Left lung (tissue), 10 donors: Measurements from ENCODE around the gene NSD1. TPM values are rescaled to one million over a fixed set of nuclear protein-coding genes. Genes with fewer than 3 reads are reported as not detected.
"Not testable (repeated sequence)": the region's sequence is repeated elsewhere in the genome, so short reads cannot be mapped to it uniquely, and the experiment has no call there.

Source experiments
- ATAC-seq: fragments of 200-7000 bp; cut with Tn5 transposase; one replicate; pipeline ENCODE4 v1.9.1; 2020; ENCODE audit warnings: moderate library complexity
- DNase-seq, 4 donors: peaks; one replicate each; pipeline ENCODE4 v3.0.0-alpha.2; 2013 to 2020
- H3K27ac ChIP-seq, 2 donors: fragments of 200-600 bp; sonication (generic) in 1 of 2; one replicate each; pipeline versions ENCODE4 v1.5.0 to v1.8.0; 2020 to 2021
- H3K27me3 ChIP-seq, 2 donors: fragments of 200-600 bp; sonication (generic) in 1 of 2; one replicate each; pipeline versions ENCODE4 v1.5.0 to v1.8.0; 2020 to 2021
- H3K36me3 ChIP-seq, 2 donors: fragments of 200-600 bp; sonication (generic) in 1 of 2; one replicate each; pipeline versions ENCODE4 v1.5.0 to v1.8.0; 2020 to 2021
- H3K4me1 ChIP-seq, 2 donors: fragments of 200-600 bp; one replicate each; pipeline ENCODE4 v1.8.0; 2021
- H3K4me3 ChIP-seq, 2 donors: fragments of 200-600 bp; sonication (generic) in 1 of 2; one replicate each; pipeline versions ENCODE4 v1.5.0 to v1.8.0; 2020 to 2021; ENCODE audit warnings: mild to moderate bottlenecking in 1 of 2
- H3K9me3 ChIP-seq, 2 donors: fragments of 200-600 bp; sonication (generic) in 1 of 2; one replicate each; pipeline versions ENCODE4 v1.5.0 to v1.8.0; 2020 to 2021
- intact Hi-C, 2 donors: fragments of 100-400 bp; cut with DNase I; formaldehyde crosslinking; loops; one replicate each; pipeline versions ENCODE4 v1.11.2 to v1.14.2; 2022
- polyA plus RNA-seq, 6 donors: library from polyadenylated mRNA; unstranded; fragments of 120-200 nt; gene quantifications; one replicate each; pipeline ENCODE4 v1.2.1, GENCODE V29; 2013; ENCODE audit not compliant: insufficient read length in 6 of 6
- total RNA-seq, 2 donors: library from RNA; stranded (reverse); fragmentation: NEBNext Ultra II Directional; extraction: Animal tissue kit (Norgen Biotek cat#: 25700); gene quantifications; one replicate each; pipeline ENCODE4 v1.2.1, GENCODE V29; 2021
- TF ChIP-seq, protein P1 (sequence below), 2 donors: fragments of 200-600 bp; sonication (generic) in 1 of 2; IDR thresholded peaks; one replicate each; pipeline versions ENCODE4 v1.5.0 to v1.8.0; 2021; ENCODE audit warnings: antibody characterized with exemption in 2 of 2
- donor health status: DM: no; HTN: yes; CAD: no.
- donor health status: DM: no; HTN: no; CAD: no.

NSD1 gene
- total and polyA plus RNA-seq, 8 donors: 45.8 to 79.7 (median 54.1) TPM

DNA sequence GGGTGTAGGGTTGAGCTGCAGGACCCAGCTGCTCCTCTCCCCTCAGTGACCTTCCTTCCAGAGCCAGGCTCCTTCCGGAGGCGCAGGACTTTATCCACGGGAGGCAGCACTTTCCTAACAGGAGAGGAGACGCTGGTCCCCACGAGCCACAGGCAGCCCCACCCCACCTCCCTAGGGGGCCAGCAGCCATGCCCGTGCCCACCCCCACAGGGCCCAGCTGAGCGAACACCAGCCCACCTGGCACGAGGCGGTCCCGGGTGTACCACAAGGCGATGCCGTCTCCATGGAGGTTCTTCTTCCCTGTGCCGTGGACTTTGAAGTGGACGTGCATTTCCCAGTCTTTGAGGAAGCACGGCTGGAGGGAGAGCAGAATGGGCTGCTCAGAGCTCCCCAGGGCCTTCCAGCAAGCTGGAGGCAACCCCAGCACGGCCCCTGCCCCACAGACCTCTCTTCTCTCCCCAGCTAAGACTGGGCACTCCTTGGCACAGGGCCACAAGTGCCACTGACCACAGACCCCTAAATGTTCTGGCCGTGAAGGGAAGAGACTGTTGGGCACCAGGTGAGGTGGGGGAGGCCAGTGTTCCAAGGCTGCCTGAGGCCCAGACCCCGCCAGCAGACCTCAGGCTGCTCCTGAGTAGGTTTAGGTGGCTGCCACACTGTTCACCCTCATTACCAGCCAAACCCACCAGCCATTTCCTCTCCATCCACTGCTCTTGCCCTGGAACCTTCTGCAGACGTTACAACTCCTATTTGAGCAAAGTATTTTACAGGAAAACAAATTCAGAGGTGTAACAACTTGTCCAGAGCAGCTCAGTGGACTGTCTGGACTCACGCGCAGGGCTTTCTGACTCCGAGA is 204.9 kb downstream of the NSD1 start:
- ATAC-seq (no peak), DNase-seq (peak in 1 of 4 donors; percentile 71)
- Histone ChIP-seq H3K4me1 (peaks cover 0 to 20% of the 10 kb centered on the region in 2 donors), H3K9me3 (no peaks in the 10 kb centered on the region), H3K27ac (peak overlapping the region in 1 of 2 donors; percentile 72), H3K27me3 (no peaks in the 10 kb centered on the region), H3K4me3 (no peak overlapping the region), H3K36me3 (peaks cover 0 to 84% of the 10 kb centered on the region in 2 donors)
- TF ChIP-seq, protein P1, sequence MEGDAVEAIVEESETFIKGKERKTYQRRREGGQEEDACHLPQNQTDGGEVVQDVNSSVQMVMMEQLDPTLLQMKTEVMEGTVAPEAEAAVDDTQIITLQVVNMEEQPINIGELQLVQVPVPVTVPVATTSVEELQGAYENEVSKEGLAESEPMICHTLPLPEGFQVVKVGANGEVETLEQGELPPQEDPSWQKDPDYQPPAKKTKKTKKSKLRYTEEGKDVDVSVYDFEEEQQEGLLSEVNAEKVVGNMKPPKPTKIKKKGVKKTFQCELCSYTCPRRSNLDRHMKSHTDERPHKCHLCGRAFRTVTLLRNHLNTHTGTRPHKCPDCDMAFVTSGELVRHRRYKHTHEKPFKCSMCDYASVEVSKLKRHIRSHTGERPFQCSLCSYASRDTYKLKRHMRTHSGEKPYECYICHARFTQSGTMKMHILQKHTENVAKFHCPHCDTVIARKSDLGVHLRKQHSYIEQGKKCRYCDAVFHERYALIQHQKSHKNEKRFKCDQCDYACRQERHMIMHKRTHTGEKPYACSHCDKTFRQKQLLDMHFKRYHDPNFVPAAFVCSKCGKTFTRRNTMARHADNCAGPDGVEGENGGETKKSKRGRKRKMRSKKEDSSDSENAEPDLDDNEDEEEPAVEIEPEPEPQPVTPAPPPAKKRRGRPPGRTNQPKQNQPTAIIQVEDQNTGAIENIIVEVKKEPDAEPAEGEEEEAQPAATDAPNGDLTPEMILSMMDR (IDR thresholded peaks at IDR 0.05): no peak
- intact Hi-C loops: no loop called here

DNA sequence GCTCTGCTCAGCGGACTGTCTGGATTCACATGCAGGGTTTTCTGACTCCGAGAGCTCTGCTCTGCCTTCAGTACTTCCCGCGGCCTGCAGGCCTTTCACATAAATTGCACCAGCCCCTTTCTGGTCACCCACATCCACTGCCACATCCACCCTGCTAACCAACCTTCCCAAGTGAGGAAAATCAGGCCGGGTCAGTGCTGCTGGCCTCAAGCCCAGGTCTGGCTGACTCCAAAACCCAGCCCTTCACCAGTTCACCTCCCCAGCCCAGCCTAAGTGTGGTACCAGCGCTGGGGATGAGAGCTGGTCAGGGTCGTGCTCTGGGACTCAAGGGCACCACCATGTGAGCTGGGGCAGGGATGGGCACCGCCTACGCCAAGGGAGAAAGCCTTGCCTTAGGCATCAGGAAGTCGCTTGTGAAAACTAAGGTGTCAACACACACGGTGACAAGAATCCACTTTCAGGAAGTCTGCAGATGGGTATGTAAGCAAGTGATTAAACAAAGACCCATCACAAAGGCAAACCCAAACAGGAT is 205.6 kb downstream of the NSD1 start:
- DNase-seq (no peak), ATAC-seq (no peak)
- intact Hi-C loops: no loop called here
- Histone ChIP-seq H3K9me3 (no peaks in the 10 kb centered on the region), H3K27ac (peak overlapping the region in 1 of 2 donors; percentile 72), H3K4me1 (peaks cover 0 to 20% of the 10 kb centered on the region in 2 donors), H3K36me3 (peaks cover 0 to 83% of the 10 kb centered on the region in 2 donors), H3K4me3 (no peak overlapping the region), H3K27me3 (no peaks in the 10 kb centered on the region)
- TF ChIP-seq, protein P1 (IDR thresholded peaks at IDR 0.05): no peak

DNA sequence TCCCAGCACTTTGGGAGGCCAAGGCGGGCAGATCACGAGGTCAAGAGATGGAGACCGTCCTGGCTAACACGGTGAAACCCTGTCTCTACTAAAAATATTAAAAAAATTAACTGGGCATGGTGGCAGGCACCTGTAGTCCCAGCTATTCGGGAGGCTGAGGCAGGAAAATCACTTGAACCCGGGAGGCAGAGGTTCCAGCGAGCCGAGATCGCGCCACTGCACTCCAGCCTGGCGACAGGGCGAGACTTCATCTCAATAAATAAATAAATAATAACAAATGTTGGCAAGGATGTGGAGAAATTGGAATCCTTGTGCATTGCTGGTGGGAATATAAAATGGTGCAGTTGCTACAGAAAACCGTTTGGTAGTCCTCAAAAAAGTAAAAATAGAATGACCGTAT is 209.4 kb downstream of the NSD1 start:
- H3K36me3 ChIP-seq: peaks cover 0 to 80% of the 10 kb centered on the region in 2 donors
- H3K27ac ChIP-seq, H3K27me3 ChIP-seq, ATAC-seq, H3K4me3 ChIP-seq, H3K9me3 ChIP-seq, intact Hi-C loops: not testable (repeated sequence)
- peak in 1 of 4 donors; percentile 19 for DNase-seq
- H3K4me1 ChIP-seq: peaks cover 0 to 41% of the 10 kb centered on the region in 2 donors

DNA sequence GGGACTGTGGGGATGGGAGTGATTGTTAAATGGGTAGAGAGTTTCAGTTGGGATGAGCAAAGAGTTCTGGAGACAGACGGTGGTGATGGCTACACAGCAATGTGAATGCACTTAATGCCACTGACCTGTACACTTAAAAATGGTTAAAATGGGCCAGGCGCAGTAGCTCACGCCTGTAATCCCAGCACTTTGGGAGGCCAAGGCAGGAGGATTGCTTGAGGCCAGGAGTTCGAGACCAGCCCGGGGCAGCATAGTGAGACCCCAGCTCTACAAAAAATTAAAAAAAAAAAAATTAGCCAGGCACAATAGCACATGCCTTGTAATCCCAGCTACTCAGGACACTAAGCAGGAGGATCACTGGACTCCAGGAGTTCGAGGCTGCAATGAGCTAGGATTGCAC is 210.2 kb downstream of the NSD1 start:
- no peaks in the 10 kb centered on the region for H3K27me3 ChIP-seq
- peaks cover 0 to 42% of the 10 kb centered on the region in 2 donors for H3K4me1 ChIP-seq
- ATAC-seq (no peak), DNase-seq (no peak)
- H3K27ac ChIP-seq: no peak overlapping the region
- no peaks in the 10 kb centered on the region for H3K9me3 ChIP-seq
- H3K4me3 ChIP-seq: no peak overlapping the region
- intact Hi-C loops: no loop called here
- TF ChIP-seq, protein P1 (IDR thresholded peaks at IDR 0.05): no peak
- H3K36me3 ChIP-seq: peaks cover 0 to 77% of the 10 kb centered on the region in 2 donors

DNA sequence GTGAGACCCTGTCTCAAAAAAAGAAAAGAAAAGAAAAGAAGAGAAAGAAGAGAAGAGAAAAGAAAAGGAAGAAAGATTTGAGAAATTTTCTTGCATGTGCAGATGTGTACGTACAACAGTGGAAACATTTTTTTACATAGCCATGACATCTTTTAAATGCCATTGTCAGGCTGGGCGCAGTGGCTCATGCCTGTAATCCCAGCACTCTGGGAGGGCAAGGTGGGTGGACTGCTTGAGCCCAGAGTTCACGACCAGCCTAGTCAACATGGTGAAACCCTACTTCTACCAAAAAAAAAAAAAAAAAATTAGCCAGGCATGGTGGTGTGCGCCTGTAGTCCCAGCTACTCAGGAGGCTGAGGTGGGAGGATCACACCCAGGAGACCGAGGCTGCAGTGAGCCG is 211.3 kb downstream of the NSD1 start:
- Histone ChIP-seq H3K4me3 (no peak overlapping the region), H3K27me3 (no peaks in the 10 kb centered on the region), H3K27ac (no peak overlapping the region), H3K9me3 (no peaks in the 10 kb centered on the region), H3K4me1 (peaks cover 2 to 47% of the 10 kb centered on the region in 2 donors), H3K36me3 (peaks cover 0 to 83% of the 10 kb centered on the region in 2 donors)
- no peak for ATAC-seq
- intact Hi-C loops: no loop called here
- peak in 2 of 4 donors; percentile 0 to 9 for DNase-seq
- TF ChIP-seq, protein P1 (IDR thresholded peaks at IDR 0.05): no peak
